NCI-H510A (cell line): ENCODE measurements around the gene SUZ12.
"Not testable (repeated sequence)": the region's sequence is repeated elsewhere in the genome, so short reads cannot be mapped to it uniquely, and the experiment has no call there.

Experiments
- DNase-seq: peaks from one replicate; lab custom pipeline; 2025; lab: John Stamatoyannopoulos, UW

Gene SUZ12

GRCh38 chr17:32041306-32041875, 104.6 kb downstream of the SUZ12 start:
- not testable (repeated sequence) for DNase-seq

GRCh38 chr17:32042266-32042665, 105.5 kb downstream of the SUZ12 start:
- DNase-seq: not testable (repeated sequence)

GRCh38 chr17:32045611-32046010, 108.8 kb downstream of the SUZ12 start:
- not testable (repeated sequence) for DNase-seq

- DNase-seq: not testable (repeated sequence)
Measured at GRCh38 chr17:32047663-32048062, 110.9 kb downstream of the SUZ12 start.
